Measurements from ENCODE around the gene STKLD1. TPM values are rescaled to one million over a fixed set of nuclear protein-coding genes. Genes with fewer than 3 reads are reported as not detected.
"Not testable (repeated sequence)": the region's sequence is repeated elsewhere in the genome, so short reads cannot be mapped to it uniquely, and the experiment has no call there.

Gene STKLD1
- total and polyA plus RNA-seq, 2 donors = 0.94 to 1.5 TPM

- WGBS = 98% methylated on average over 14 of the region's 14 CpGs
- not testable (repeated sequence) for H3K4me3 ChIP-seq (ENCODE audit: low read length in 2 of 2); H3K9me3 ChIP-seq (ENCODE audit: control insufficient read depth in 2 of 2, insufficient read depth in 1 of 2, low read length in 1 of 2); H3K27ac ChIP-seq (ENCODE audit: low read depth in 1 of 2, low read length in 1 of 2); DNase-seq (ENCODE audit: low read depth in 6 of 9, low spot score in 9 of 9); H3K27me3 ChIP-seq (ENCODE audit: control insufficient read depth in 2 of 2, insufficient read depth in 1 of 2, low read length in 1 of 2)
- peaks cover 10 to 33% of the 10 kb centered on the region in 2 donors for H3K4me1 ChIP-seq (ENCODE audit: control insufficient read depth in 2 of 2, insufficient read depth in 2 of 2, low read length in 2 of 2)
- peaks cover 1 to 14% of the 10 kb centered on the region in 2 donors for H3K36me3 ChIP-seq (ENCODE audit: control insufficient read depth in 2 of 2, insufficient read depth in 2 of 2, low read length in 1 of 2)
These were observed 1.1 kb downstream of the STKLD1 start for GRCh38 chr9:133377280-133377679.

- H3K4me1 ChIP-seq (ENCODE audit: control insufficient read depth in 2 of 2, insufficient read depth in 2 of 2, low read length in 2 of 2) = peaks cover 7 to 28% of the 10 kb centered on the region in 2 donors
- DNase-seq (ENCODE audit: low read depth in 6 of 9, low spot score in 9 of 9) = no peak
- no peak overlapping the region for H3K4me3 ChIP-seq (ENCODE audit: low read length in 2 of 2)
- peaks cover 0 to 9% of the 10 kb centered on the region in 2 donors for H3K36me3 ChIP-seq (ENCODE audit: control insufficient read depth in 2 of 2, insufficient read depth in 2 of 2, low read length in 1 of 2)
- no peaks in the 10 kb centered on the region for H3K9me3 ChIP-seq (ENCODE audit: control insufficient read depth in 2 of 2, insufficient read depth in 1 of 2, low read length in 1 of 2)
- H3K27me3 ChIP-seq (ENCODE audit: control insufficient read depth in 2 of 2, insufficient read depth in 1 of 2, low read length in 1 of 2) = peaks cover 0 to 5% of the 10 kb centered on the region in 2 donors
- WGBS = 93% methylated on average over 6 of the region's 6 CpGs
- no peak overlapping the region for H3K27ac ChIP-seq (ENCODE audit: low read depth in 1 of 2, low read length in 1 of 2)
These were observed 1.6 kb downstream of the STKLD1 start for GRCh38 chr9:133377721-133378216.

GRCh38 chr9:133378408-133378962 is 2.3 kb downstream of the STKLD1 start:
- WGBS = 89% methylated on average over 1 of the region's 1 CpG
- Histone ChIP-seq H3K9me3 (ENCODE audit: control insufficient read depth in 2 of 2, insufficient read depth in 1 of 2, low read length in 1 of 2) (no peaks in the 10 kb centered on the region), H3K27ac (ENCODE audit: low read depth in 1 of 2, low read length in 1 of 2) (no peak overlapping the region), H3K36me3 (ENCODE audit: control insufficient read depth in 2 of 2, insufficient read depth in 2 of 2, low read length in 1 of 2) (peaks cover 0 to 4% of the 10 kb centered on the region in 2 donors), H3K4me3 (ENCODE audit: low read length in 2 of 2) (no peak overlapping the region), H3K27me3 (ENCODE audit: control insufficient read depth in 2 of 2, insufficient read depth in 1 of 2, low read length in 1 of 2) (peaks cover 0 to 5% of the 10 kb centered on the region in 2 donors), H3K4me1 (ENCODE audit: control insufficient read depth in 2 of 2, insufficient read depth in 2 of 2, low read length in 2 of 2) (peaks cover 7 to 21% of the 10 kb centered on the region in 2 donors)
- no peak for DNase-seq (ENCODE audit: low read depth in 6 of 9, low spot score in 9 of 9)

GRCh38 chr9:133379153-133380086 is 3.3 kb downstream of the STKLD1 start:
- Histone ChIP-seq H3K9me3 (ENCODE audit: control insufficient read depth in 2 of 2, insufficient read depth in 1 of 2, low read length in 1 of 2) (no peaks in the 10 kb centered on the region), H3K4me1 (ENCODE audit: control insufficient read depth in 2 of 2, insufficient read depth in 2 of 2, low read length in 2 of 2) (peaks cover 5 to 11% of the 10 kb centered on the region in 2 donors), H3K36me3 (ENCODE audit: control insufficient read depth in 2 of 2, insufficient read depth in 2 of 2, low read length in 1 of 2) (no peaks in the 10 kb centered on the region), H3K27ac (ENCODE audit: low read depth in 1 of 2, low read length in 1 of 2) (no peak overlapping the region), H3K4me3 (ENCODE audit: low read length in 2 of 2) (no peak overlapping the region), H3K27me3 (ENCODE audit: control insufficient read depth in 2 of 2, insufficient read depth in 1 of 2, low read length in 1 of 2) (peaks cover 0 to 5% of the 10 kb centered on the region in 2 donors)
- no peak for DNase-seq (ENCODE audit: low read depth in 6 of 9, low spot score in 9 of 9)
- WGBS = 98% methylated on average over 14 of the region's 14 CpGs

- Histone ChIP-seq H3K27me3 (ENCODE audit: control insufficient read depth in 2 of 2, insufficient read depth in 1 of 2, low read length in 1 of 2) (peaks cover 0 to 5% of the 10 kb centered on the region in 2 donors), H3K4me1 (ENCODE audit: control insufficient read depth in 2 of 2, insufficient read depth in 2 of 2, low read length in 2 of 2) (peaks cover 5% of the 10 kb centered on the region in 2 donors), H3K9me3 (ENCODE audit: control insufficient read depth in 2 of 2, insufficient read depth in 1 of 2, low read length in 1 of 2) (no peaks in the 10 kb centered on the region), H3K27ac (ENCODE audit: low read depth in 1 of 2, low read length in 1 of 2) (no peak overlapping the region), H3K36me3 (ENCODE audit: control insufficient read depth in 2 of 2, insufficient read depth in 2 of 2, low read length in 1 of 2) (no peaks in the 10 kb centered on the region), H3K4me3 (ENCODE audit: low read length in 2 of 2) (no peak overlapping the region)
- 93% methylated on average over 4 of the region's 4 CpGs for WGBS
- DNase-seq (ENCODE audit: low read depth in 6 of 9, low spot score in 9 of 9) = no peak
These were observed 4.6 kb downstream of the STKLD1 start for GRCh38 chr9:133380734-133381133.

- H3K27me3 ChIP-seq (ENCODE audit: control insufficient read depth in 2 of 2, insufficient read depth in 1 of 2, low read length in 1 of 2) = no peaks in the 10 kb centered on the region
- H3K27ac ChIP-seq (ENCODE audit: low read depth in 1 of 2, low read length in 1 of 2) = no peak overlapping the region
These were observed 6.5 kb downstream of the STKLD1 start for GRCh38 chr9:133382507-133383141.

GRCh38 chr9:133383438-133383837 is 7.3 kb downstream of the STKLD1 start:
- DNase-seq (ENCODE audit: low read depth in 6 of 9, low spot score in 9 of 9) = no peak
- Histone ChIP-seq H3K27me3 (ENCODE audit: control insufficient read depth in 2 of 2, insufficient read depth in 1 of 2, low read length in 1 of 2) (no peaks in the 10 kb centered on the region), H3K4me3 (ENCODE audit: low read length in 2 of 2) (no peak overlapping the region), H3K9me3 (ENCODE audit: control insufficient read depth in 2 of 2, insufficient read depth in 1 of 2, low read length in 1 of 2) (no peaks in the 10 kb centered on the region), H3K4me1 (ENCODE audit: control insufficient read depth in 2 of 2, insufficient read depth in 2 of 2, low read length in 2 of 2) (no peaks in the 10 kb centered on the region), H3K36me3 (ENCODE audit: control insufficient read depth in 2 of 2, insufficient read depth in 2 of 2, low read length in 1 of 2) (no peaks in the 10 kb centered on the region), H3K27ac (ENCODE audit: low read depth in 1 of 2, low read length in 1 of 2) (no peak overlapping the region)
- WGBS = 94% methylated on average over 3 of the region's 3 CpGs

More at GRCh38 chr9:133382507-133383141, 6.5 kb downstream of the STKLD1 start:
- Histone ChIP-seq H3K36me3 (ENCODE audit: control insufficient read depth in 2 of 2, insufficient read depth in 2 of 2, low read length in 1 of 2) (no peaks in the 10 kb centered on the region), H3K4me3 (ENCODE audit: low read length in 2 of 2) (no peak overlapping the region), H3K4me1 (ENCODE audit: control insufficient read depth in 2 of 2, insufficient read depth in 2 of 2, low read length in 2 of 2) (no peaks in the 10 kb centered on the region), H3K9me3 (ENCODE audit: control insufficient read depth in 2 of 2, insufficient read depth in 1 of 2, low read length in 1 of 2) (no peaks in the 10 kb centered on the region)
- DNase-seq (ENCODE audit: low read depth in 6 of 9, low spot score in 9 of 9) = no peak
- 83% methylated on average over 4 of the region's 4 CpGs for WGBS

- no peaks in the 10 kb centered on the region for H3K36me3 ChIP-seq (ENCODE audit: control insufficient read depth in 2 of 2, insufficient read depth in 2 of 2, low read length in 1 of 2)
- WGBS = 91% methylated on average over 17 of the region's 17 CpGs
- H3K27ac ChIP-seq (ENCODE audit: low read depth in 1 of 2, low read length in 1 of 2) = no peak overlapping the region
- DNase-seq (ENCODE audit: low read depth in 6 of 9, low spot score in 9 of 9) = no peak
- H3K9me3 ChIP-seq (ENCODE audit: control insufficient read depth in 2 of 2, insufficient read depth in 1 of 2, low read length in 1 of 2) = no peaks in the 10 kb centered on the region
- H3K4me3 ChIP-seq (ENCODE audit: low read length in 2 of 2) = no peak overlapping the region
- no peaks in the 10 kb centered on the region for H3K27me3 ChIP-seq (ENCODE audit: control insufficient read depth in 2 of 2, insufficient read depth in 1 of 2, low read length in 1 of 2)
- no peaks in the 10 kb centered on the region for H3K4me1 ChIP-seq (ENCODE audit: control insufficient read depth in 2 of 2, insufficient read depth in 2 of 2, low read length in 2 of 2)
These were observed 8.7 kb downstream of the STKLD1 start for GRCh38 chr9:133384736-133385321.
